Endodermal cell (in vitro differentiated cells): ENCODE results near the gene PDZK1. TPM values are rescaled to one million over a fixed set of nuclear protein-coding genes. Genes with fewer than 3 reads are reported as not detected.

Source experiments
- DNase-seq: peaks from one replicate; pipeline ENCODE4 v3.0.0-alpha.2; 2017
- H3K27ac ChIP-seq: 2 replicates; pipeline ENCODE4 v1.5.1; 2013; ENCODE audit warnings: mild to moderate bottlenecking, low read depth, low read length, moderate library complexity
- H3K27me3 ChIP-seq: 2 replicates; pipeline ENCODE4 v1.6.1; 2013; ENCODE audit warnings: mild to moderate bottlenecking, low read length, moderate library complexity; ENCODE audit not compliant: insufficient read depth, control insufficient read depth, poor library complexity, severe bottlenecking
- H3K36me3 ChIP-seq: 2 replicates; pipeline ENCODE4 v1.7.0; 2013; ENCODE audit warnings: mild to moderate bottlenecking, low read length, moderate library complexity; ENCODE audit not compliant: control insufficient read depth, insufficient read depth
- H3K4me1 ChIP-seq: one replicate; pipeline ENCODE4 v1.7.0; 2013; ENCODE audit warnings: low read length; ENCODE audit not compliant: control insufficient read depth, insufficient read depth
- H3K4me3 ChIP-seq: 2 replicates; pipeline ENCODE4 v1.5.1; 2013; ENCODE audit warnings: mild to moderate bottlenecking, low read length, moderate library complexity
- H3K9ac ChIP-seq: 2 replicates; pipeline ENCODE4 v1.6.1; 2013; ENCODE audit warnings: mild to moderate bottlenecking, low read length, moderate library complexity; ENCODE audit not compliant: poor library complexity, severe bottlenecking; ENCODE audit errors: extremely low read depth
- H3K9me3 ChIP-seq: 2 replicates; pipeline ENCODE4 v1.6.1; 2013; ENCODE audit warnings: mild to moderate bottlenecking, low read length, moderate library complexity; ENCODE audit not compliant: control insufficient read depth
- H3K27ac Mint-ChIP-seq: 2 replicates; pipeline ENCODE4 v1.8.0; 2020; ENCODE audit warnings: mixed read lengths
- H3K27me3 Mint-ChIP-seq: 2 replicates; pipeline ENCODE4 v1.8.0; 2021; ENCODE audit warnings: mild to moderate bottlenecking, mixed read lengths; ENCODE audit not compliant: insufficient read depth
- H3K36me3 Mint-ChIP-seq: 2 replicates; pipeline ENCODE4 v1.8.0; 2020; ENCODE audit warnings: low read depth, mixed read lengths
- H3K4me1 Mint-ChIP-seq: 2 replicates; pipeline ENCODE4 v1.8.0; 2020; ENCODE audit warnings: mixed read lengths
- H3K4me3 Mint-ChIP-seq: 2 replicates; pipeline ENCODE4 v1.8.0; 2020; ENCODE audit warnings: mild to moderate bottlenecking, moderate library complexity, mixed read lengths
- H3K9me3 Mint-ChIP-seq: 2 replicates; pipeline ENCODE4 v1.8.0; 2020; ENCODE audit warnings: mild to moderate bottlenecking, mixed read lengths
- CTCF ChIP-seq: fragments of 200-600 bp; sonication (generic); conservative IDR thresholded peaks from 2 replicates; pipeline ENCODE4 v1.5.0; 2021; ENCODE audit warnings: antibody characterized with exemption, mild to moderate bottlenecking
- WGBS, 2 experiments: methylation state at CpG; one replicate each; pipeline versions ENCODE4 v1.1.5 to v1.1.7; 2013; ENCODE audit warnings: missing lambda C conversion rate in 2 of 2, mixed read lengths in 1 of 2; ENCODE audit not compliant: insufficient coverage in 1 of 2, insufficient read length in 1 of 2; 5-methylcytosine and 5-hydroxymethylcytosine counted together
- total RNA-seq, 2 donors: library from RNA; stranded (reverse); fragmentation: NEBNext Ultra II Directional in 1 of 2; extraction: Animal tissue kit (Norgen Biotek cat#: 25700) in 1 of 2; gene quantifications; 2 replicates in 1 of 2; 3 replicates in 1 of 2; pipeline ENCODE4 v1.2.1, GENCODE V29; 2021

PDZK1 gene
- total RNA-seq, 2 donors from 2014 or later: 47.2 to 51.8 TPM

GRCh38 chr1:145702052-145702451 lies 5.1 kb downstream of the PDZK1 start:
- no peak overlapping the region for H3K9ac ChIP-seq
- Mint-ChIP-seq H3K36me3 (peaks cover 18% of the 10 kb centered on the region), H3K4me1 (peaks cover 32% of the 10 kb centered on the region), H3K27ac (no peak overlapping the region), H3K4me3 (no peak overlapping the region), H3K9me3 (no peaks in the 10 kb centered on the region), H3K27me3 (no peaks in the 10 kb centered on the region)
- H3K27ac ChIP-seq: no peak overlapping the region
- no peak for TF ChIP-seq CTCF
- peaks cover 13% of the 10 kb centered on the region for H3K4me1 ChIP-seq
- no peaks in the 10 kb centered on the region for H3K27me3 ChIP-seq
- no peak for DNase-seq
- H3K36me3 ChIP-seq: peaks cover 16% of the 10 kb centered on the region
- H3K9me3 ChIP-seq: no peaks in the 10 kb centered on the region
- WGBS, 2 experiments: 83 to 90% methylated on average over 2 of the region's 2 CpGs
- H3K4me3 ChIP-seq: no peak overlapping the region

GRCh38 chr1:145701306-145701862 lies 5.8 kb downstream of the PDZK1 start:
- WGBS, 2 experiments: 63 to 94% methylated on average over 1 to 2 of the region's 2 CpGs

GRCh38 chr1:145696630-145696960 lies 10.6 kb downstream of the PDZK1 start:
- H3K36me3 ChIP-seq: peaks cover 23% of the 10 kb centered on the region
- no peaks in the 10 kb centered on the region for H3K9me3 ChIP-seq
- H3K27me3 ChIP-seq: no peaks in the 10 kb centered on the region
- Mint-ChIP-seq H3K36me3 (peaks cover 35% of the 10 kb centered on the region), H3K9me3 (no peaks in the 10 kb centered on the region), H3K4me1 (peaks cover 29% of the 10 kb centered on the region), H3K27me3 (no peaks in the 10 kb centered on the region), H3K27ac (no peak overlapping the region), H3K4me3 (no peak overlapping the region)
- peaks cover 3% of the 10 kb centered on the region for H3K4me1 ChIP-seq
- no peak overlapping the region for H3K4me3 ChIP-seq
- H3K27ac ChIP-seq: no peak overlapping the region
- 94 to 100% methylated on average over 2 to 3 of the region's 3 CpGs for WGBS, 2 experiments
- H3K9ac ChIP-seq: no peak overlapping the region
- no peak for DNase-seq
- TF ChIP-seq CTCF: no peak

More at GRCh38 chr1:145701306-145701862, 5.8 kb downstream of the PDZK1 start:
- no peak for DNase-seq
- Histone ChIP-seq H3K27me3 (no peaks in the 10 kb centered on the region), H3K27ac (no peak overlapping the region), H3K4me1 (peaks cover 10% of the 10 kb centered on the region), H3K9ac (no peak overlapping the region), H3K4me3 (no peak overlapping the region), H3K9me3 (no peaks in the 10 kb centered on the region), H3K36me3 (peaks cover 16% of the 10 kb centered on the region)
- no peak for TF ChIP-seq CTCF
- Mint-ChIP-seq H3K36me3 (peaks cover 22% of the 10 kb centered on the region), H3K9me3 (no peaks in the 10 kb centered on the region), H3K4me3 (no peak overlapping the region), H3K27me3 (no peaks in the 10 kb centered on the region), H3K27ac (no peak overlapping the region), H3K4me1 (peaks cover 30% of the 10 kb centered on the region)
